ENCODE data around the gene CELA1. TPM values are rescaled to one million over a fixed set of nuclear protein-coding genes. Genes with fewer than 3 reads are reported as not detected.

Gene CELA1
- total and polyA plus RNA-seq, 2 experiments from 2014 or later, result not detected

- no peaks in the 10 kb centered on the region for H3K27me3 ChIP-seq (replicated peaks; ENCODE audit: insufficient read depth)
- H3F3A ChIP-seq (ENCODE audit: insufficient read depth), result peaks cover 7% of the 10 kb centered on the region
- WGBS, 2 experiments (ENCODE audit: low coverage in 1 of 2, low lambda C conversion rate in 2 of 2, missing lambda C conversion rate in 2 of 2), result 86 to 87% methylated on average over 6 of the region's 6 CpGs
- no peak overlapping the region for H3K4me2 ChIP-seq (ENCODE audit: unreplicated experiment)
- no peaks in the 10 kb centered on the region for H3K79me2 ChIP-seq (ENCODE audit: insufficient read depth)
- H4K20me1 ChIP-seq (ENCODE audit: insufficient read depth), result no peaks in the 10 kb centered on the region
- H3K27ac ChIP-seq, result no peak overlapping the region
- no peak for DNase-seq
- H2AFZ ChIP-seq, result no peak overlapping the region
- no peaks in the 10 kb centered on the region for H3K9me3 ChIP-seq (ENCODE audit: low read depth)
- in situ Hi-C loops (cut with MboI), result no loop called here
- H3K9me2 ChIP-seq (ENCODE audit: insufficient read depth), result no peaks in the 10 kb centered on the region
- H3K4me1 ChIP-seq (ENCODE audit: insufficient read depth), result peaks cover 7% of the 10 kb centered on the region
- no peaks in the 10 kb centered on the region for H3K36me3 ChIP-seq (ENCODE audit: low read depth)
- H3K4me3 ChIP-seq, result no peak overlapping the region
- TF ChIP-seq EZH2 (IDR thresholded peaks at IDR 0.05; ENCODE audit: insufficient read depth, poor library complexity, severe bottlenecking) (no peak), EZH2phosphoT487 (IDR thresholded peaks at IDR 0.05; ENCODE audit: insufficient read depth, low read depth) (no peak)
- H3K9ac ChIP-seq, result no peak overlapping the region
These were observed 36.9 kb upstream of the CELA1 start for GRCh38 chr12:51383269-51383905.

- TF ChIP-seq EZH2phosphoT487 (IDR thresholded peaks at IDR 0.05; ENCODE audit: insufficient read depth, low read depth) (no peak), EZH2 (IDR thresholded peaks at IDR 0.05; ENCODE audit: insufficient read depth, poor library complexity, severe bottlenecking) (no peak)
- H3K9me2 ChIP-seq (ENCODE audit: insufficient read depth), result no peaks in the 10 kb centered on the region
- in situ Hi-C loops (cut with MboI), result no loop called here
- DNase-seq, result no peak
- no peaks in the 10 kb centered on the region for H3K27me3 ChIP-seq (replicated peaks; ENCODE audit: insufficient read depth)
- H3K4me2 ChIP-seq (ENCODE audit: unreplicated experiment), result no peak overlapping the region
- 87 to 89% methylated on average over 7 of the region's 7 CpGs for WGBS, 2 experiments (ENCODE audit: low coverage in 1 of 2, low lambda C conversion rate in 2 of 2, missing lambda C conversion rate in 2 of 2)
- no peak overlapping the region for H3K27ac ChIP-seq
- no peaks in the 10 kb centered on the region for H3K36me3 ChIP-seq (ENCODE audit: low read depth)
- H3F3A ChIP-seq (ENCODE audit: insufficient read depth), result no peaks in the 10 kb centered on the region
- H2AFZ ChIP-seq, result no peak overlapping the region
- no peaks in the 10 kb centered on the region for H4K20me1 ChIP-seq (ENCODE audit: insufficient read depth)
- no peaks in the 10 kb centered on the region for H3K9me3 ChIP-seq (ENCODE audit: low read depth)
- H3K4me3 ChIP-seq, result no peak overlapping the region
- no peak overlapping the region for H3K9ac ChIP-seq
- H3K79me2 ChIP-seq (ENCODE audit: insufficient read depth), result no peaks in the 10 kb centered on the region
- no peaks in the 10 kb centered on the region for H3K4me1 ChIP-seq (ENCODE audit: insufficient read depth)
These were observed 35.7 kb upstream of the CELA1 start for GRCh38 chr12:51382173-51382572.

GRCh38 chr12:51381226-51382079 lies 35.0 kb upstream of the CELA1 start:
- in situ Hi-C loops (cut with MboI), result no loop called here
- H3K4me1 ChIP-seq (ENCODE audit: insufficient read depth), result no peaks in the 10 kb centered on the region
- no peaks in the 10 kb centered on the region for H3K9me3 ChIP-seq (ENCODE audit: low read depth)
- no peak overlapping the region for H3K27ac ChIP-seq
- H3K27me3 ChIP-seq (replicated peaks; ENCODE audit: insufficient read depth), result no peaks in the 10 kb centered on the region
- H3K79me2 ChIP-seq (ENCODE audit: insufficient read depth), result no peaks in the 10 kb centered on the region
- H3F3A ChIP-seq (ENCODE audit: insufficient read depth), result no peaks in the 10 kb centered on the region
- H3K36me3 ChIP-seq (ENCODE audit: low read depth), result no peaks in the 10 kb centered on the region
- DNase-seq, result peak; percentile 60
- WGBS, 2 experiments (ENCODE audit: low coverage in 1 of 2, low lambda C conversion rate in 2 of 2, missing lambda C conversion rate in 2 of 2), result 40 to 45% methylated on average over 5 of the region's 5 CpGs
- no peaks in the 10 kb centered on the region for H3K9me2 ChIP-seq (ENCODE audit: insufficient read depth)
- no peak overlapping the region for H2AFZ ChIP-seq
- H4K20me1 ChIP-seq (ENCODE audit: insufficient read depth), result no peaks in the 10 kb centered on the region
- H3K4me2 ChIP-seq (ENCODE audit: unreplicated experiment), result no peak overlapping the region
- H3K4me3 ChIP-seq, result no peak overlapping the region
- TF ChIP-seq EZH2 (IDR thresholded peaks at IDR 0.05; ENCODE audit: insufficient read depth, poor library complexity, severe bottlenecking), result no peak
- TF ChIP-seq EZH2phosphoT487 (IDR thresholded peaks at IDR 0.05; ENCODE audit: insufficient read depth, low read depth), result no peak
- no peak overlapping the region for H3K9ac ChIP-seq

- Histone ChIP-seq H2AFZ (no peak overlapping the region), H3K79me2 (ENCODE audit: insufficient read depth) (no peaks in the 10 kb centered on the region), H3K4me3 (no peak overlapping the region), H3K9me2 (ENCODE audit: insufficient read depth) (no peaks in the 10 kb centered on the region), H3K9me3 (ENCODE audit: low read depth) (no peaks in the 10 kb centered on the region), H3F3A (ENCODE audit: insufficient read depth) (peaks cover 7% of the 10 kb centered on the region; the same call in 1 of the 2 replicates), H3K27ac (no peak overlapping the region), H3K36me3 (ENCODE audit: low read depth) (no peaks in the 10 kb centered on the region), H3K9ac (no peak overlapping the region), H3K4me2 (ENCODE audit: unreplicated experiment) (no peak overlapping the region), H3K27me3 (replicated peaks; ENCODE audit: insufficient read depth) (no peaks in the 10 kb centered on the region), H4K20me1 (ENCODE audit: insufficient read depth) (no peaks in the 10 kb centered on the region), H3K4me1 (ENCODE audit: insufficient read depth) (peaks cover 7% of the 10 kb centered on the region; the same call in 1 of the 2 replicates)
- DNase-seq, result no peak
- in situ Hi-C loops (cut with MboI), result no loop called here
- WGBS, 2 experiments (ENCODE audit: low coverage in 1 of 2, low lambda C conversion rate in 2 of 2, missing lambda C conversion rate in 2 of 2), result 84 to 90% methylated on average over 10 to 11 of the region's 11 CpGs
- TF ChIP-seq EZH2phosphoT487 (IDR thresholded peaks at IDR 0.05; ENCODE audit: insufficient read depth, low read depth), result no peak
- no peak for TF ChIP-seq EZH2 (IDR thresholded peaks at IDR 0.05; ENCODE audit: insufficient read depth, poor library complexity, severe bottlenecking)
These were observed 33.1 kb upstream of the CELA1 start for GRCh38 chr12:51379571-51379970.
